GM20431 (cell line): ENCODE results near the gene ARAP1.

Experiments
- in situ Hi-C: fragments of 300-500 bp; cut with MseI, MboI; formaldehyde crosslinking; loops from one replicate; pipeline ENCODE4 v1.15.0; 2020; ENCODE audit warnings: low sequenced_read_pairs; ENCODE audit not compliant: unreplicated experiment

The ARAP1 gene

GRCh38 chr11:72673284-72673942 lies 78.8 kb downstream of the ARAP1 start:
- in situ Hi-C loops: no loop called here

DNA sequence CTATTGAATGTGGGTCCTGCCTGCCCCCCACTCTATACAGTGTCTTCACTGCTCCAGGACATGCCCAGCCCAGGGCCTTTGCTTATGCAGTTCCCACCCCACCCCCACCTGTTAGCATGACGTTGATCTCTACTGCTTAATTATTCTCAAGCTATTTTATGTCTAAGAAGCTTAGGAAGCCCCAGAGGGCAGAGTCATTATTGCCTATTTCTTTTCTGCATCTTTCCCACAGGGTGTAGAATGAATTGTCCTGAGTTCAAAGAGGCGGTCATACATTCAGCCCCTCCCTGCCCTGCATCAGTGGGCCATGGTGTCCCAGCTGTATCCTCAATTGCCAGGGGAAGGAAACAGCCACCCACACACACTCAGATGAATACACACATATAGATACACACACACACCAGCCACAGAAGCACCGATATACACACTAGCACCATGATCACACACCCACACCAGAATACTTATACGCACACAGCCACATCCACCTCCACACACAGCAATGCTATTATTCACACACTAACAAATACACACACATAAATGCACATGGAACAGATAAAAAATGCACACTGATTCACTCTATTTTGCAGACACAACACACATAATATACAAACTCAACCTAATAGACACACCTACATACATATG lies 79.5 kb downstream of the ARAP1 start:
- in situ Hi-C loops: no loop called here

- in situ Hi-C loops: no loop called here
Observed at GRCh38 chr11:72671152-72672099, 80.8 kb downstream of the ARAP1 start.

DNA sequence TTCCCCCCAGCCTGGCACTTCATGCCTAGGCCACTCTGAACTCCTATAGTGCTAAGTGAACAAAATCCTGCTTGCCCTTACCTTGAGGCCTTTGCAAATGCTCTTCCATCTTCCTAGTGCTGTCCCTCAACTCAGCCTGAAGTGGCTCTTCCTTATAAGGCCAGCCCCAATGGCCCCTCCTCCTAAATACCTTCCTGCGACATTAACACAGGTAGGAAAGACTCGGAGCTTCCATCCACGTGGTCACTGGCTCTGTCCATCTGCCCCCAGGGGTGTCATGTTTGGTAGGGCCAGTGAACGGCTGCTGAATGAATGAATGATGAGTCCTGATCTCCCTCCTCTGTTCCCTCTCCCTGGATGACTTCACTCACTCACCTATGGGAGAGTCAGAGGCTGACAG lies 82.2 kb downstream of the ARAP1 start:
- in situ Hi-C loops: no loop called here

- in situ Hi-C loops: no loop called here
Observed at GRCh38 chr11:72669527-72669926, 82.7 kb downstream of the ARAP1 start.

- in situ Hi-C loops: no loop called here
Observed at GRCh38 chr11:72668629-72669347, 83.4 kb downstream of the ARAP1 start.

DNA sequence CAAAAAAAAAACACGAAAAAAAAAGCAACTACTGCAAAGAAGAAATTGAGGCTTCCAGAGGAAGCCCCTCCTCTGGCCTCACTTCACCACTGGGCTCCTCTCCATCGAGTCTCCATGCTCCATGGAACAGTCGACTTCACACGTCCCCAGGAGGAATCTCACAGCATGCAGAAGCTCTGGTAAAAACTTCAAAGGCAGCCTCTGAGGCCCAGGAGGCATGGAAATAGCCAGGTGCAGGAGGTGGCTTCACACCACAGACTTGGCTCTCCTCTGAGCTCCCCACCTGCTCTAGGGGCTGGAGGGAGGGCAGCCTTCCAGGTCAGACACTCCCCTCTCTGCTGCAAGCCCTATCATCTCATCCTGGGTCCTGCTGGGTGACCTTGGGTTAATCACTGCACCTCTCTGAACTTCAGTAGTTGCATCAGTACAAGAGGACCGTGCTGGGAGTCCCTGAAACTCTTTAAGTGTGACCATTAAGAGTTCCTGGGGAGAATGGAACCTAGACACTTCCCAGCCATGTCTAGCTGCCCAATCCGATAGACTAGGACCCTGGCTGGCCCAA lies 86.2 kb downstream of the ARAP1 start:
- in situ Hi-C loops: no loop called here

GRCh38 chr11:72662036-72662435 lies 90.2 kb downstream of the ARAP1 start:
- in situ Hi-C loops: no loop called here

DNA sequence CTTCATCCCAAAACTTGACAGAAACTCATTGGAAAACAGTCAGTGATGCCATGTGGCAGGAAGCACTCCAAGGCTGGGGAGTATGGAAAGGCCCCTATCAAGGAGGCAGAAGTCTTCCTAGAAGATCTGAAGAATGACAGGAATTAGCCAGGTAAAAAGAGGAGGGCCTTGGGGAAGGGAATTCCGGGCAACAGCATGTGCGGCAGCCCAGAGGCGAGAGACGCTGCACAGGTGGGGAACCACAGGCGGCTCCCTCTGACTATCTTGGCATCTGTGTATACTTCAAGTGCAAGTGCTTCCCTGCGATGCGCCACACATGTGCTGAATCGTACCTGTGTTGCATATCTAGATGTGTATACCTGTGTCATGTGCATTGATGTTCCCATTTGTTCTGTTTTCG lies 90.7 kb downstream of the ARAP1 start:
- in situ Hi-C loops: no loop called here

GRCh38 chr11:72658989-72659640 lies 93.1 kb downstream of the ARAP1 start:
- in situ Hi-C loops: no loop called here

DNA sequence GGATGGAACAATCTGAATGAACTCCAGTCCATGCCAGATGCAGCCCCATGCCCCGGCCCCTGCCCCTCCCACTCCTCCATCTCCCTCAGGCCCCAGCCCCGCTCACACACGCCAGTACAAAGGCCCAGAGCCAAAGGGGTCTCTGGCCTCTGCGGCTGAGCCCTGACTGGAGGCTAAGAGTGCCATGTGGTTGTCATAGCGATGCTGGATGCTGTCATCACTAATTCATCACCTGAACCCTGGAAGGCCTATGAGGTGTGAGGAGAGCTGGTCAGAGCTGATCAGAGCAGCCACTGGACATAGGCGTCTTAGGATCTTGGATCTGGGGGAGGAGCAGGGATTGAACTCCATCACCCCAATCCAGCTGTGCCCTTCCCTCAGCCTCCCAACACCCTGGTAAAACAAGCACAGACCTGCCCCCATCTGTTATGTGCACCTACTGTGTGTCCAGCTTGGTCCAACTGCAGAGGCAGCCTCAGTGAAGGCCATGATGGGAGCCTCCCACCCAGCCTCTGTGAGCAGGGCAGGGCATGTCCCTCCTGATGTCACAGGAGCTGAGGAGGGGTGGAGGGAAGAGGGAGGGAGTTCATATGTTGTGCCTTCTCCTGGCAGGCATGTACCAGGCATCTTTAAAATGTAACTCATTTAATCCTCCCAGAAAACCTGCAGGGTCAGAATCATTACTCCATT lies 94.7 kb downstream of the ARAP1 start:
- in situ Hi-C loops: no loop called here

DNA sequence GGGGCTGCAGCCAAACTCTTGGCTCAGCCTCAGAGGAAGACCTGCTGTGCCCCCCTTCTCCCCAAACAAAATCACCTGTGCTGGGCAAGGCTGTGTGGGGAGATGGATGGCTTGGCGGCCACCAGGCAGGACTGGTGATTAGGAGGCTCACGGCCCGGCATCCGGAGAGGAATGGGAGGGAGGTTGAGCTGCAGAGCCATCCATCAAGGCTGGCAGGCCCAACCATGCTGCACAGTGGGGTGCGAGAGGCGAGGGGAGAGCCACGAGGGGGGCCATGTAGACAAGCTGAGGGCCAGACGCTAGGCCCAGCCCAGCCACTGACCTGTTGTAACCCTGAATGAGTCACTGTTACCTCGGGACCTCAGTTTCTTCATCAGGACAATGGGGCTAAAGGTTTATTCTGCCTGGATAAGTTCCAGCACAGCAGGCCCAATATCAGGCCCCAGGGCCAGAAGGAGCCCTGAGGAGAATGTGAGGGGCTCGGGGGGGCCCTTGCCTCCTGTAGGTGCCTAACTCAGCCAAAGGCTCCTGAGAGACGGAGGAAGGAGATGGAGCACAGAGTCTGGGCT lies 96.2 kb downstream of the ARAP1 start:
- in situ Hi-C loops: no loop called here

GRCh38 chr11:72655014-72655413 lies 97.2 kb downstream of the ARAP1 start:
- in situ Hi-C loops: no loop called here

DNA sequence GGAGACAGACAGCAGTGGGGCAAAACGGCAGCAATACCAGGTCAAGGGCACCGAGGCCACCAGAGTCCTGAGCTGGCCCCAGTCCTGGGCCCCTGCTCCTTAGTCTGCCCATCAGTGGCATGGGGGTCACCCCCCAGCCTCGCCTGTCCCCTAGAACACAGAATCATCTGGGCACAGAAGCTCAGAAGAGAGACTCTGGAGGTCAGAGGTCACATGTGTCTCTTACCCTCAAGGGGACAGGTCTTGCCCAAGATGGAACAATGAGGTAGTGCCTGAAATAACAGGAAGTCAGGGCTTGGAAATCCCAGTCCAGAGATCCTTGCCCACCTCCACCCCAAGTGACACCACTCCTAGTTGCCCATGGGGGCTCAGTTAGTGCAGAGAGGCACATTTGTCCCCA lies 98.6 kb downstream of the ARAP1 start:
- in situ Hi-C loops: no loop called here

GRCh38 chr11:72652873-72653630 lies 99.2 kb downstream of the ARAP1 start:
- in situ Hi-C loops: no loop called here

- in situ Hi-C loops: no loop called here
Observed at GRCh38 chr11:72652133-72652532, 100.1 kb downstream of the ARAP1 start.

DNA sequence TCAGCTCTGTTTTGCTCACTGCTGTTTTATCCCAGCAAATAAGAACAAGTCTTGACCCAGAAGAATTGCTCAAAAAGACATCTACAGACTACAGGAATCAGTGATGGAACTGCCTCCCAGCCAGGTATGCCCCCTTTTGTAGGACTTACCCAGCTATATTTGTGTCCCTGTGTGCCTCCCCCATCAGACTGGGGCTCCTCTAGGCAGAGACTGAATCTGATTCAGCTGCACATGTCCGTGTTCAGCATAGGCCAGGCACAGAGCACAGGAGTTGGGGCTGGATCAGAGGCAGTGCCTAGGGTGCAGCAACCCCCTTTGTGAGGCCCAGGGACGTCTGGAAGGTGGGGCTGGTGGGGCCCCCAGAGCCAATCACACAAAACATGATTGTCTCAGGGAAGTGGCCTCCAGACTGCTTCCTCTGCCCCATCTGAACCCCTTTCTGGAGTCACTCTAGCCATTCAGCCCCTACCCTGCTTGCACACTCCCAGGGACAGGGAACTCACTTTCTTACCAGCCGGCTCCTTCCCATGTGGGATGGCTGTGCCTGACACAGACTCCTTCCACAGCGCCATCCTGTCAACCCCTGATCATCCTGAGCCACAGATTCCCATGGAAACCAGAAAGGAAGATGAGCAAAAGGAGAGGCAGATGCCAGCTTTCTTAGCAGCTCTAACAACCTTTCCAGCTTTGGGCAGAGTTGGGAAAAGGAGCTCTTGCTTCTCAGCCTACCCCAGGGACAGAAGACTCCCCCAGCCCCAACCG lies 102.8 kb downstream of the ARAP1 start:
- in situ Hi-C loops: no loop called here
